ENCODE data around the gene PPP1R3C.

The PPP1R3C gene

DNA sequence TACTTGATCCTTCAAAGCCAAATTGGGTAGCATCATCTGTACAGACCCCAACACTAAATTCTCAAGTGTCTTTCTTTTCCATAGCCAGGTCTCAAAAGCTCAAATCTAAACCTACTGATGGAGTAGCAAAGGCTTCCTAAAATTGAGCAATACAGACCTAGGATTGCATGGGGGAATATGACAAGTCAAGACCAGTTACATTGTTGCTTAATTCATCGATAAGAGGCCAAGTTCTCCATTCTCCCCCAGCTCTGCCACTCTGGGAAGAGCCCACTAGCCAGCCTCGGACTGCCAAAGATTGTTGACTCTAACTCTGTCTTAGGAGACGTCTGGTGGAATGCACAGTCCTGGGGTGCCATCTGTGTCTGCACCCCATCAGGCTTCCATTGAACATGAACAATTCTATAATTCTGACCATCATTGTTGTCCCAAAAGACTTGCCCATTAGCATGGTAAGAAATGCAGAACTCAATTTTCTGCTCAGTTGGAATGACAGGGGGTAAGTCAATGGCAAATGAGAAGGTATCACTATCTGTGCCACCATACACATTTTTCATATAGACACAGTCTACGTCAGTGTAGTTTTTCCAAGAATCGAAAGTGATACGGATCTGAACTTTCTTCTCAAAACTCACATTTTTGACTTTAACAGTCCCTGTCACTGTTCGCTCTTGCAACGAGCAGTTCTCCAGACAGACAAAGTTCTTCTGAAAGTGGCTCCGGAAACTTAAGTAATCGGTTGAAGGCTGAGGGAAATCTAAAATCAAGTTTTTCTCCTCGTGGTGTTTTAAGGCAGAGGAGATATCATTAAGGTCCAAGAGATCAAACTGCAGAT, 2.9 kb downstream of the PPP1R3C start:
- DNase-seq = no peak

DNA sequence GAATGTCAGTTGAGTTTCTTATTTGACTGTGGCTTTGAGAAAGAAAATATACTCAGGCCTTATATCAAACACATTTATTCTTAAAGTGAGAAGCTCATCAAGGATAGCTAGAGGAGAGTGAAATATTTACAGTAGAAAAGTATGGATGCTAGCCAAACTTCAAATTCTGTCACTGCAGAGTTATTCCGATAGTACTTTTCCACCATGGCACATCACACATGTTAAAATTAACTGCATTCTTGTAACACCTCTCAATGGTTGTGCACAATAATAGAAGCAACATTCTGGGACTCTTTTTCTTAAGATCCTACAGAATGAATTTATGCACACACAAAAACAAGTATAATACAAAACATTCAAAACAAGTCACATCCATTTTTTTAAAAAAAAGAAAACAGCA, 4.5 kb downstream of the PPP1R3C start:
- no peak for DNase-seq

DNA sequence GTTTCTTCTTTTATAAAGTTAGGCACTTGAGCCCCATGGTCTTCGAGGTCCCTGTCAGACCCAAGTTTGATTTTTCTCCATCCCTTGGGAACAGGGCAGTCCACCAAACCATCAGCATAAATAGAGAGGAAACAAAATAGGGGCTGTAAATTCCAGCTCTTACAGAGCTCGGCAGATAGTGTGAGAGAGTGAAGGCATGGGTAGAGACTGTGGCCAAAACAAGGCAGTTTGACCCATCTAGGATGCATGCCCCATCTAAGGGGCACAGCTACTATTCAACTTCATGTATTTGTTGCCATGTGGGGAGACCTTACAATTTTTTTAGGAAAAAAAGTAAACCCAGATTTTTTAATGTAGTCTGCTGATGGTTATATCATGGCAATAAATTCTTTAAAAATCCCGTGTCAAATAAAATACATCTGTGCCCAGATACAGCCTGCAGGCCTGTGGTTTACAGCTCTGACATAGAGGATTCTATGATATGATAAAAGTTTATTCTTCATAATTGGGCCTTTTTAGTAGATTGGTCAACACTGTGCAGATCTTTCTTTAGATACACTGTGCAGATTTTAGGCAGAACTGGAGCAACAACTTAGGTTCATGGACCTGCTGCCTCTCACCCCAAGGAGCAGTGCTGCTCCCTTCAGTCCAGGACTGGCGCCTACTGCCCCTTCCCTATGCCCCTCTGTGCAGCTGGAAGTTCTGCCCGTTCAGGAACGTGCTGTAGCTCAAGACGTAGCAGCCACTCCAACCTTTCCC, 5.3 kb downstream of the PPP1R3C start:
- DNase-seq = no peak

DNA sequence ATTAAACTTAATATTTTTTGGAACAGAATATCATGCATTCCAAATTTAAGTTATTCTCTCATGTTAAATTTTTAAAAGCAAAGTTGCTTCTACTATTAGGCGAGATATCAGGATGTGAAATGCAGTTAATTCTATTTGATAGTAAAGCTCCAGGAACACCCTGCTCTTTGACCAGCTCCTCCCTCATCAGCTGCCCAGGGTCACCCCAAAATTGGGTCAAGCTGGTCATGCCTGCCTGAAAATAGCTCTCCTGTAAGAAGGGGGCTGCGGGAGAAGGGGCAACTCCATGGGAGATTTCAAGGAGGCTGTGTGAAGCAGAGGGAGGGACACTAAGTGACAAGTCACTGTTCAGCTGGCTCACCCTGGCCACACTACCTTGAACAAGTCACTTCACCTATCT, 5.9 kb downstream of the PPP1R3C start:
- no peak for DNase-seq

DNA sequence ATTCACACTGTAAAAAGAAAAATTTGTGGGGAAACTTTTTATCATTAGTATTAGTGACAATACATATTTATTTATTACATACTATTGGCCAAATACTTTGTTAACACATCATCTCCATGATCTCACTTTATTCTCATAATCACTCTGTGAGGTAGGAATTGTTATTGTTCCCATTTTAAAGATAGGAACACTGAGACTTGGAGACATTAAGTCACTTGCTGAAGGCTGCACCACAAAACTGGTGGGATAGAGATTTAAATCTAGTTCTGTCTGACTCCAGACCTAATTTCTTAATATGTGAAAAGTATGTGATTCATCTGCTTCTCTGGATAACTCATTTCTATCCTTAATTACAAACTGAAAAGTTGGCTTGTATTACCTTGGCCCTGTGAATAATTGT, 8.2 kb downstream of the PPP1R3C start:
- no peak for DNase-seq

DNA sequence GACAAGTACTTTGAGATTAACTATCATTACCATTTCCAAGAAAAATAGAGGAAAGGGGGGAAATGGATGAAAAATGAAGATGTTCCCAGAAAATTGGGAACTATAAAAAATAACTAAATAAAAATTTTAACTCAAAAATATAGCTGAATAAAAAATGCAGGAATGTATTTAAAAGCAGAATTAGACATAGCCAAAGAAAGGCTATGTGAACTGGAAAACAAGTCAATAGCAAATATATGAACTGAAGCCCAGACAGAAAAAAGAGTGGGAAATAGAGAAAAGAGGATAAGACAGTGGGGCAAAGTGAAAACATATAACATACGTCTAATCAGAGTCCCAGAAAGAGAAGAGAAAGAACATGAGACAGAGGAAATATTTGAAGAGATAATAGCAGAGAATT, 10.3 kb downstream of the PPP1R3C start:
- DNase-seq = no peak

DNA sequence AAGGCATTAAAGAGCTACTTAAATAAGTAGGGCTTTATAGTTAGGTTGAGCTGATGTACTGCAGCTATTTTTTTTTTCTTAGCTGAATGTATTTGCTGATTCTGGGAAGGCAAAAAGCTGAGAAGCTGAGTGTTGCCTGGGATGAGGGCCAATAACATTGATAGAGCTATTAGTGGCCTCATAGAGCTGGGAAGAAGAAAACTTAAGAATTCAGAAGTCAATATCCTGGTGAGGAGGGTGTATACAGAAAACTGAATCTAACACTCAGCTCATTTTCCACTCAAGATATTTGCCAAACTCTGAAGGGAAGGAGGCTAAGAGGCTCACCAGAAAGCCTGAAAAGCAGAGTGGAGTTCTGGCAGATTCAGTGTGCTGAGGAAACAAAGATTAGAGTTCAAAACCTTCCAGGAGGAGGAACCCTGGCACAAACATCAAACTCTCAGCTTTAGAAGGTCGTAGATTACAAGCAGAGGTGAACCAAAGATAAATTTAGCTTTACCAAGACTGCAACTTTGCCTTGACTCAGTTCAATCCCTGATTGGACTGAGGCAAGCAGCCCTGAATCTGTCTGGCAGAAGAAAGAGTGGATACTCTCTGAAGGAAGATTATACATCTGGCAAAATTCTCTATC, 11.3 kb downstream of the PPP1R3C start:
- no peak for DNase-seq

DNA sequence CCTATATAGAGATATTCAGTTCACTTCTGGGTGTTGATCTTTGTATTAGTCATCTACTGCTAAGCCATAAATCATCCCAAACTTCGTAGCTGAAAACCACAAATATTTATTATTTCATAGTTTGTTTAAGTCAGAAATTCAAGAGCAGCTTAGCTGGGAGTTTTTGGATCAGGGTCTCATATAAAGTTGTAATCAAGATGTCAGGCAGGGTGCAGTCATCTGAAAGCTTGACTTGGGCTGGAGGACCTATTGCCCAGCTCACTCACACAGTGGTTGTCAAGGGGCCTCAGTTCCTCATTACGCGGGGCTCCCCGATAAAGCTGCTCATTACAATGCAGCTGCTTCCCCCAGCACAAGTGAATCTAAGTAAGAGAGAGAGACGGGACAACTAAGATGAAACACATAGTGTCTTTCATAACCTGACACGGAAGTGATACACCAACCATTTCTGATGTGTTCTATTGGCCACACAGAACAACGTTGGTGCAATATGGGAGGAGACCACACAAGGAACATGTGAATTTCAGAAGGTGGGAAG, 15.7 kb downstream of the PPP1R3C start:
- no peak for DNase-seq

DNA sequence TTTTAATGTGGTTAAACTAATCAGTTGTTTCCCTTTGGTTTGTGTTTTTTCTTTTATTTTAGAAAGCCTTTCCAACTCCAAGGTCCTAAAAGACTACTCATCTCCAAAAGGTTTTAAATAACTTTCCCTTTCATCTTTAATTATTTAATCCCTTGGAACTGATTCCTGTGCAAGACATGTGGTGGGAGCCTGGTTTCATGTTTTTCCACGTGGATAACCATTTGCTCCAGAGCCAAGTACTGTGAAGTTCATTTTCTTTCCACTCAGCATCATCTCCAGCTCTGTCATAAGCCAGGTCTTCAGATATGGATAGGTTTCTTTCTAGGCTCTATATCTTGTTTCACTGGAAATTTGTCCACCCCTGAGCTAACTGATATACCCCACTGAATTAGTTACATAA, 16.7 kb downstream of the PPP1R3C start:
- no peak for DNase-seq

DNA sequence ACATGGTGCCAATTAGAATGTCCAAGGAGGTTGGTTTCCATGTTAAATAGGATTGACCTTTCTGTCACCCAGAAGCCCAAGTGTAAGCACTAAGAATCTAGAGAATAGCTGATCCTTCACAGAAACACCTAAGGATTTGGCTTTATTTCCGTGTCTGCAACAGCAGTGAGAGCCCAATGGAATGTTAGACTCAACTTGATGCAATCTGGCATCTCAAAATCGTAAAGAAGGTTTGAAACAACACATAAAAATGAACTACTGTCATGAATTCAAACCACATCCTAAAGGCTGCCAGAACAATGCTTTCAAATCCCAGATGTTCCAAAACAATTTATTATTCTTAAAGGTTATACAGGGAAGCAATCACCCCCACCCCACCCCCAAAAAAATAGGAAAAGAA, 18.6 kb downstream of the PPP1R3C start:
- DNase-seq = no peak

DNA sequence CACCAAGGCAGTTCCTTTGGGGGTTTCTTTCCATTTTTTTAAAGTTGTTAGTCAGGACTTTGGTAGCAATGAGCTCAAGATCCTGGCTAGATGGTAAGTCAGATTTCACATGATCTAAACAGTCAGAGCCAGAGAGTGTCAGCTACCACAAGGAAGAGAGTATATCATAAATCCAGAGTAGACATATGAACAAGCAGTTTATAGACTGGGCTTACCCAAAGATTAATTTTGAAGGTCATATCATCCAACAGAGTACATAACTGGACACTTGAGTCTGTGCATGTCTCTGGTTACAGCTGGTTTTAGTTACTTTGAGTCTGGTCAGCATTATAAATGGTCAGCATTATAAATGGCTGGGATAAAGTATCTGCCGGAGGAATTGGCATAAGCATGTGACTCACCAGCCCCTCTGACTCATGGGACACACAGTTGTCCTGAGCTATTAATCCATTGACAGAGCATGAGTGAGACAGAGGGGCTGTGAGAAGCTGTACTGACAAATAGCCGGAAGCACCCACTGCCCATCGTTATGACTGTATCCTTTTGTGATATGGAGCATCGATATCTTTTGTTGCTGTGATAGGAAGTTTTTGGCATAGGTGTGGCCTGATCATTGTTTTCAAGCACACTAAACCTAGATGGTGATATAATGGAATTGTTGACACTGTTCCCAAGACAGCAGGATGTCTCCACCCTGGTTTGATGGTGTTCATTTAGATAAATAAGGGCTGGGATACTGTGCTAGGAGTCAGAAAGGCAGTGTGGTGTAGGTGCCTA, 19.3 kb downstream of the PPP1R3C start:
- no peak for DNase-seq

DNA sequence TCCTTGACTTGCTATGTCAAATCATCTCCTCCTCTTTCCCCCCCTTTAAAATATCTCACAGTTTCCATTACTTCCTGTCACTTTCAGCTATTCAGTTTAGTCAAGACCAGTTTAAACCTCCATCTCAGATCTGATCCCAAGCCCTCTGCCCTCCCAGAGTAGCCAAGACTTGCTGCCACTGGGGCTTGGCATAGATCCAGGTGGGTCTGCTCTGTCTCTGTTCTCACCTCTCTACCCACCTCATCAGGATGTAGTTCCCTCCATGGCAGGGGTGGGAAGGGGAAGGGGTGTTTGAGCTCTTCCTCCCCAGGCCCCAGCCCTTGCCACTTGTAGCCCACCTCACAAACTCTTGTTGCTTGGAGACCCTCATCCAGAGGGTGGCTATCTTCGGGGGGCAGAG, 22.0 kb downstream of the PPP1R3C start:
- no peak for DNase-seq

DNA sequence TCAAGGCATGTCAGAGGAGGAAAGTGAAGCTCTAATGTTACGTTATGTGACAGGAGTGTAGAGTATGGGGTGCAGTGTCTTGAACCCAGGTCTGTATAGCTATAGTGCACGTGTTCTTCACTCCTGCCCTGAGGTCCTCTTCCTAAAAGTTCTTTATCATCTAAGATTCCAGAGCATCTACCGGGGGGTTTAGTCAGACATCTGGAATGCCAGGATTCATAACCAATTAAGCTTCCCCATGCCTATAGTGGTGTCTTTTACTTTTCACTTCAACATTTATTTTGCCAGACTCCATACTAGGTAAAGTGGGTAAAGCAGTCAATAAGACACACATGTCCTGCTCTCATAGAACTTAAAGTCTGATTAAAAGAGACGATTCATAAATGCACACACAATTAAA, 22.4 kb downstream of the PPP1R3C start:
- no peak for DNase-seq

DNA sequence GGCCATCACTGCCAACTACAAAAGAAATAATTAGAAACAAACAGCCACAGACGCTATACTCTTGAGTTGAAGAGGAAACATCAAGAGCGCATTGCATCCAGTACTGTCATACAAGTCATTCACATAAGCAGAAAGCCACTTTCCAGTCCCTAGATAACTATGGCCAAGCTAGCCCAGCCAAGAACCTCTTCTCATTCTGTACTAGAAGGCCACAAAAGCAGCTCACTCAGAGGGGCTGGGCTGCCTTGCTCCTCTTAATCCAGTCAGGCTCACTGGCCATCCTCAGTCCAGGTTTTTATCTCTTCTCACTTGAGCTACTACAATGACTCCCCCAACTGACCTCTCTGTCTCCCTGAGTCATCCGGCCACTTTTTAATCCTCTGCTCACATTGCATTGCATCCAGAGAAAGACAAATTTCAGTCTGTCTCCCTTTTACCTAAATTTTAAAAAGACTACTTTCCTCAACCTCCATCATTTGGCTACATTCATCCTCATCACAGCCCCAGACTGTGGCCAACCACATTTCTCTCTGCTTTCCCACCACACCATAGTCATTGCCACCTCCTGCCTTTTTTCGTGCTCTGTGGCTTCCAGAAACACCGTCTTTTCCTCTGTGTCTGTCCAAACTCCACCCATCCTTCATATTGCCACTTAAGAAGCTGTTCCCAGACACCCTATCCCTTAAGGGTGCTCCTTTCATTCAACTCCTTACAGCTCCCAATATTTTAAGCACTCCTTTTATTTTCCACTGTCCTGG, 25.0 kb downstream of the PPP1R3C start:
- no peak for DNase-seq

DNA sequence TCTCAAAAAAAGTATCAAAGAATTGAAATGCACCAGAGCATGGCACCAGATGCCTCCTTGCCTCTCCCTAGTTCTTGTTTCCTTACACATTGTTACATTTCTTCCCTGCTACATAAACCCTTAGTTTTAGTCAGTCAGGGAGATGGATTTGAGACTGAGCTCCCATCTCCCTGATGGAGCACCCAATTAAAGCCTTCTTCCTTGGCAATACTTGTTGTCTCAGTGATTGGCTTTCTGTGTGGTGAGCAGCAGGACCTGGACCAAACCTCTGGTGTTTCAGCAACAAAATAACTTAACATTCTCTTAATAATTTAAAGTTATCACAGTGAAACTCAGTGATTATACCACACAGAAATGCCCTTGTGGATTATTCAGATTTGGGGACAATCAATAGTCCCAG, 26.9 kb downstream of the PPP1R3C start:
- no peak for DNase-seq

DNA sequence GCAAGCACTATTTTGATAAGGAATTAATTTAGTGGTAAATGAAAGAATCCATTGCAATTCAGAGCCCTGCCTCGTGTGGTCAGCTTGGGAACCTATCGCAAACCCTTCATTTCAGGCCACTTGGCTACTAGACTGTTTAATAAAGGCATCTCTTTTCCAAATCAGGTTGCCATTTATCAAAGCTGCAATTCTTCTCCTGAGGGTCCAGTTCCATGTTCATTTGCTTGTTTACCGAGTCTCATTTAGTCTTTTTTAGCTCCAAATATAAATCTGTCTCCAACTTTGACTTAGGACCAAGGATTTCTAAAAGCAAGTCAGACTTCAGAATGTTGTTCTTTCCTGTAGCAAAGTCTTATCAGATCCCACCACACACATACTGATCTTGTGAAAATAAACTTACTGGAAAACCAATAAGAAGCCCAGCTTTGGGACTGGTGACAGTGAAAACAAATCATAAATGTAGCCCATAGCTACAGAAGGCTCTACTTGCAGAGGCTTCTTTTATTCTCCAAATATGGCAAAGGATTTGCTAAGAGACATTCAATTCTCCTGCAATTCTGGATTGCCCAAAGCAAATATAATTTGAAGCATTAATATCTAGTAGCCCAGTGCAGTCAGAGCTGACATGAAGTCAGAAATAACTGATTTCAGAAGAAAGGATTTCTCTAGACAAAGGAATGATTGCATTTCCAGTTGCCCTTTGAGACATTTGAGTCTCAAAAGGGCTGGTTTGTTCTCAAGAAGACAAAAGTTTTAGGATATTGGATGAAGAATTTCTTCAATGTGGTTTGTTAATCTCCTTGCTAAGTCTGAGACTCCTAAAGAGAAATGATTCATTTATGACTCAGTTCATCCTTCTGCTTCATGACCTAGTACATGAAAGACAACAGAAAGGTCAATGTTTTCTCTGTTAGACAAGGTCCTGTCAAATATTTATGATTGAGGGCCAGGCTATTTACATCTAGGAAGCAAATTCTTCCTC, 28.0 kb downstream of the PPP1R3C start:
- DNase-seq = no peak

DNA sequence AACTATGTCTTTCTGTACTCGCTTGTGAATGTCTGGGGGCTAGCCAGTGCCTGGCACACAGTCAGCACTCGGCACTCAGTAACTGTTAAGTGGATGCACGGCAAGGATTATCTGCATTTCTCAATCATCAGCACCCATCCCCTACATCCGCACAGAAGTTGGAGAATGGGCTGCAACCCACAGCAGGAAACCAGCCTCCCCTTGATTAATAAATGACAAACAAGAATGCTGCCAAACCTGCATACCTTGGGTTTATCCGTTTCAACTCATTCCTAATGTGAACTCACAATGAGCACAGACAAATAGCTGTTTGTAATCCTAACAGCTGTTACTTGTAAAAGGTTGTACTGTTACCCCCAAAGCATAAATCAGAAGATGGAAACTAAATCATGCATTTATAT, 28.9 kb downstream of the PPP1R3C start:
- no peak for DNase-seq

DNA sequence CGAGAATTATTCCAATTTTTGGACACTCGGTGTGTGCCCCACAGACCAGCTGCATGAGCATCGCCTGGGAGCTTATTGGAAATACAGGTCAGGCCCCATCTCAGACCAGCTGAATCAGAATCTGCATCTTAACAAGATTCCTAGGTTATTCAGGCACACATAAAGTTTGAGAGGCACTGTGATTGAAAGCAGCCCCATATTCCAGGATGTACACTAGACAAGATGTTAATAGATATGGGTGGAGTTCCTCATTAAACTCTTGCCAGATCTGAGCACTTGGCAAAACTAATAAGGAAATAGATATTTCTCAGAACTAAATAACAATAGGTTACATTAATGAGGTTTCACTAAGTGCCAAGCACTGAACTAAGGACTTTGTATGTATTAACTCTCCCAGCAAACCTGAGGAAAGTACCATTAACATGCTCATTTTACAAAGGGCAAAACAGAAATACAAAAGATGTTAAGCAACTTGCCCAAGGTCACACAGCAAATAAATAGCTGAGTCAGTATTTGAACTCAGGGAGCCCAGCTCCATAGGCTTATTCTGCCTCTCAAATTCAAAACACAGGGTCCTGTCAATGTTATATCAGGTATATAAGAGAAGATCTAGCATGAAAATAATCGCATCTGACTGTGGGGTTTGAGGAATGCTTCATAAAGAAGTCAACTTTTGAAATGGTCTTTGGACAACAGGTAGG, 29.9 kb downstream of the PPP1R3C start:
- DNase-seq = no peak

DNA sequence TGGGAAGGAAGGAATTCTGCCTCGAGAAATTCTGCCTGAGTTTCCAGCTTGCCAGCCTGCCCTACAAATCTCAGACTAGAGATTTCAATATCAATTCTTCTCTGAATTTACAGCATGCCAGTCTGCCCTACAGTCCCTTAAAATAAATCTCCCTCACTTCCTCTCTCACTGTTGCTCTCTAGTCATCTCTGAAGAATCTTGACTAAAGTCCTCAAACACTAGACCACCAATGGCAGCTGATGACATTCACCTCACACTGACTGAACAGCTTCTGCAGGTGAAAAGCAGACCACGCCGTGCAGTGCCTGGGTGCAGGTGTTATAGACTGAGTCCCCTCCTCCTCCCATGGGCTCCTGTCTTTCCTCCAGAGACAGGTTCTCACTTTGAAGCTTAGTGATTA, 30.4 kb downstream of the PPP1R3C start:
- DNase-seq = no peak

DNA sequence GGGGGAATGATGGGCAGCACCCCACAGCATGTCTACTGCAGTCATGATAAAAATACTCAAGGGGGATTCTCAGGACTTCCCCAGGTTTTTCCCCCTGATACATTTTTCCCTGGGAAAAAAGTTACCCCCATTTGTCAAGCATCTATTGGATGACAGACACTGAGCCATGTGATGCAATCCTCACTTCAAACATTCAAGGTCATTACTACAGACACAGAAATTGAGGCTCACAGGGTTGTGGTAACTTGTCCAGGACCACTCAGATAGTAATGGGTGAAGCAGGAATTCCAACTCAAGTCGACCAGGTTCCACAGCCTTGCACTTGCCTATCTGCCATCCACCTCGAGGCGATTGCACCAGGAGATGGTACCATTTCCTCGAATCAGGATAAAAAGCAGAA, 31.7 kb downstream of the PPP1R3C start:
- DNase-seq = no peak

All from stimulated activated CD4-positive, alpha-beta T cell treated with anti-CD3 and anti-CD28 coated beads, Interleukin-15, amount 100 ng/mL, for 24 hours (primary cell).